Right lobe of liver (tissue), 4 donors: ENCODE measurements around the gene EPS15.

Experiments used
- POLR2A ChIP-seq: fragments of 450-650 bp; IDR thresholded peaks from one replicate; pipeline ENCODE4 v1.6.1; 2017; ENCODE audit warnings: antibody characterized with exemption, mild to moderate bottlenecking
- TF ChIP-seq, protein P1 (sequence below), 4 donors: fragments of 200-600 bp in 3 of 4; fragments of 450-650 bp in 1 of 4; IDR thresholded peaks; one replicate each; pipeline versions ENCODE4 v1.5.1 to v1.8.0; 2016 to 2022; ENCODE audit warnings: antibody characterized with exemption in 4 of 4, mild to moderate bottlenecking in 2 of 4
- donor health status: DM: no; HTN: no; CAD: no.
- donor health status: DM: no; HTN: no; CAD: no.
- donor health status: DM: no; HTN: yes; CAD: no.

DNA sequence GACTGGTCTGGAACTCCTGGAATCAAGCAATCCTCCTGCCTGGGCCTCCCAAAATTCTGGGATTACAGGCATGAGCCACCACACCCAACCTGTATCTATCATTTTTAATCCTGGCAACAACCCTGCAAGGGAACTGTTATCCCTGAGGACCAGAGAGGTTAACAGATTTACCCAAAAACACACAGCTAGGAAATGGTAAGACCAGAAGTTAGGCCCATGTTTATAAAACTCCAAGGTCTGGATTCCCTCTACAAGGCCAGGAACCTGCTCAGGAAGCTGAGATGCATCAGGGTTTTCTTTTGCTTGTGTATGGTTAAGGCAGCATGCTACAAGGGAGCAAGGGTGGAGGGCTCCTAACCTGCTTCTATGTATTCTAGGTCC lies 170.9 kb downstream of the EPS15 start:
- TF ChIP-seq, protein P1, sequence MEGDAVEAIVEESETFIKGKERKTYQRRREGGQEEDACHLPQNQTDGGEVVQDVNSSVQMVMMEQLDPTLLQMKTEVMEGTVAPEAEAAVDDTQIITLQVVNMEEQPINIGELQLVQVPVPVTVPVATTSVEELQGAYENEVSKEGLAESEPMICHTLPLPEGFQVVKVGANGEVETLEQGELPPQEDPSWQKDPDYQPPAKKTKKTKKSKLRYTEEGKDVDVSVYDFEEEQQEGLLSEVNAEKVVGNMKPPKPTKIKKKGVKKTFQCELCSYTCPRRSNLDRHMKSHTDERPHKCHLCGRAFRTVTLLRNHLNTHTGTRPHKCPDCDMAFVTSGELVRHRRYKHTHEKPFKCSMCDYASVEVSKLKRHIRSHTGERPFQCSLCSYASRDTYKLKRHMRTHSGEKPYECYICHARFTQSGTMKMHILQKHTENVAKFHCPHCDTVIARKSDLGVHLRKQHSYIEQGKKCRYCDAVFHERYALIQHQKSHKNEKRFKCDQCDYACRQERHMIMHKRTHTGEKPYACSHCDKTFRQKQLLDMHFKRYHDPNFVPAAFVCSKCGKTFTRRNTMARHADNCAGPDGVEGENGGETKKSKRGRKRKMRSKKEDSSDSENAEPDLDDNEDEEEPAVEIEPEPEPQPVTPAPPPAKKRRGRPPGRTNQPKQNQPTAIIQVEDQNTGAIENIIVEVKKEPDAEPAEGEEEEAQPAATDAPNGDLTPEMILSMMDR (IDR thresholded peaks at IDR 0.05) = no peak
- TF ChIP-seq POLR2A = no peak
